H9 (cell line): ENCODE data around the gene TRABD2B. TPM values are rescaled to one million over a fixed set of nuclear protein-coding genes. Genes with fewer than 3 reads are reported as not detected.

Experiments used
- DNase-seq: peaks from one replicate; pipeline ENCODE4 v3.0.0-alpha.2; 2017
- H2AFZ ChIP-seq: one replicate; pipeline ENCODE4 v1.6.1; 2013; ENCODE audit warnings: mild to moderate bottlenecking, low read length, control low read depth, moderate library complexity
- H2AK5ac ChIP-seq: 2 replicates; pipeline ENCODE4 v1.6.1; 2013; ENCODE audit warnings: low read length, control low read depth, mixed read lengths; ENCODE audit not compliant: insufficient read length
- H2BK120ac ChIP-seq: one replicate; pipeline ENCODE4 v1.6.1; 2013; ENCODE audit warnings: low read depth, mild to moderate bottlenecking, low read length, control low read depth, inconsistent platforms; ENCODE audit not compliant: poor library complexity, severe bottlenecking
- H2BK12ac ChIP-seq: 2 replicates; pipeline ENCODE4 v1.6.1; 2013; ENCODE audit warnings: low read length, control low read depth, mixed read lengths, low read depth; ENCODE audit not compliant: insufficient read length
- H2BK15ac ChIP-seq: 2 replicates; pipeline ENCODE4 v1.6.1; 2013; ENCODE audit warnings: low read depth, low read length, control low read depth
- H2BK20ac ChIP-seq: one replicate; pipeline ENCODE4 v1.6.1; 2013; ENCODE audit warnings: low read depth, mild to moderate bottlenecking, low read length, control low read depth, inconsistent platforms; ENCODE audit not compliant: poor library complexity, severe bottlenecking
- H2BK5ac ChIP-seq: 2 replicates; pipeline ENCODE4 v1.6.1; 2013; ENCODE audit warnings: low read length, control low read depth, mixed read lengths; ENCODE audit not compliant: insufficient read length
- H3K14ac ChIP-seq: 2 replicates; pipeline ENCODE4 v1.6.1; 2013; ENCODE audit warnings: low read length, control low read depth; ENCODE audit not compliant: insufficient read depth
- H3K18ac ChIP-seq: 2 replicates; pipeline ENCODE4 v1.6.1; 2013; ENCODE audit warnings: low read depth, mild to moderate bottlenecking, mixed read lengths, low read length, control low read depth; ENCODE audit not compliant: insufficient read length
- H3K23ac ChIP-seq: 2 replicates; pipeline ENCODE4 v1.6.1; 2013; ENCODE audit warnings: low read length, control low read depth, mixed read lengths, low read depth; ENCODE audit not compliant: insufficient read length
- H3K23me2 ChIP-seq: 2 replicates; pipeline ENCODE4 v1.6.1; 2013; ENCODE audit warnings: low read depth, mild to moderate bottlenecking, mixed read lengths, low read length, control low read depth; ENCODE audit not compliant: insufficient read length, poor library complexity, severe bottlenecking
- H3K27ac ChIP-seq: 2 replicates; pipeline ENCODE4 v1.5.1; 2013; ENCODE audit warnings: low read length, control low read depth, mixed read lengths, low read depth; ENCODE audit not compliant: insufficient read length
- H3K27me3 ChIP-seq: 2 replicates; pipeline ENCODE4 v1.6.1; 2013; ENCODE audit warnings: low read length, control low read depth, inconsistent platforms; ENCODE audit not compliant: insufficient read depth
- H3K4ac ChIP-seq: 2 replicates; pipeline ENCODE4 v1.6.1; 2013; ENCODE audit warnings: low read depth, mild to moderate bottlenecking, control low read depth, inconsistent platforms, low read length, moderate library complexity
- H3K4me1 ChIP-seq: 2 replicates; pipeline ENCODE4 v1.6.1; 2013; ENCODE audit warnings: low read length, control low read depth, inconsistent platforms; ENCODE audit not compliant: insufficient read depth
- H3K4me2 ChIP-seq: 2 replicates; pipeline ENCODE4 v1.6.1; 2013; ENCODE audit warnings: low read length, control low read depth, mixed read lengths; ENCODE audit not compliant: insufficient read length, insufficient read depth
- H3K56ac ChIP-seq: 2 replicates; pipeline ENCODE4 v1.6.1; 2013; ENCODE audit warnings: low read depth, mild to moderate bottlenecking, mixed read lengths, low read length, control low read depth; ENCODE audit not compliant: insufficient read length
- H3K79me1 ChIP-seq: 2 replicates; pipeline ENCODE4 v1.6.1; 2013; ENCODE audit warnings: low read depth, mild to moderate bottlenecking, moderate library complexity, low read length, control low read depth, inconsistent platforms; ENCODE audit not compliant: insufficient read depth, poor library complexity, severe bottlenecking
- H3K79me2 ChIP-seq: 2 replicates; pipeline ENCODE4 v1.6.1; 2013; ENCODE audit warnings: low read length, control low read depth, inconsistent platforms; ENCODE audit not compliant: insufficient read depth
- H3K9ac ChIP-seq: 2 replicates; pipeline ENCODE4 v1.6.1; 2013; ENCODE audit warnings: low read length, control low read depth, mixed read lengths; ENCODE audit not compliant: insufficient read length; ENCODE audit errors: extremely low read depth
- H3K9me3 ChIP-seq: one replicate; pipeline ENCODE4 v1.6.1; 2013; ENCODE audit warnings: low read depth, low read length, inconsistent platforms; ENCODE audit not compliant: control insufficient read depth
- H3T11ph ChIP-seq: one replicate; pipeline ENCODE4 v1.6.1; 2013; ENCODE audit warnings: mild to moderate bottlenecking, low read length, control low read depth, inconsistent platforms
- H4K20me1 ChIP-seq: one replicate; pipeline ENCODE4 v1.6.1; 2013; ENCODE audit not compliant: control insufficient read depth, insufficient read length, insufficient read depth
- H4K5ac ChIP-seq: 2 replicates; pipeline ENCODE4 v1.6.1; 2013; ENCODE audit warnings: low read depth, mild to moderate bottlenecking, mixed read lengths, low read length, control low read depth; ENCODE audit not compliant: insufficient read length
- H4K8ac ChIP-seq: replicated peaks from 2 replicates; pipeline ENCODE4 v1.6.1; 2013; ENCODE audit warnings: low read length, control low read depth, mixed read lengths, low read depth; ENCODE audit not compliant: insufficient read length
- H4K91ac ChIP-seq: 2 replicates; pipeline ENCODE4 v1.6.1; 2013; ENCODE audit warnings: low read depth, mild to moderate bottlenecking, moderate library complexity, mixed read lengths, low read length, control low read depth; ENCODE audit not compliant: insufficient read length
- H3K27ac Mint-ChIP-seq, 3 experiments: 2 replicates in 2 of 3; 3 replicates in 1 of 3; pipeline ENCODE4 v1.8.0; 2020 to 2021; ENCODE audit warnings: mixed read lengths in 3 of 3, mild to moderate bottlenecking in 1 of 3, moderate library complexity in 1 of 3
- H3K27me3 Mint-ChIP-seq: 2 replicates; pipeline ENCODE4 v1.8.0; 2021; ENCODE audit warnings: low read depth, mild to moderate bottlenecking, moderate library complexity, mixed read lengths
- H3K36me3 Mint-ChIP-seq, 3 experiments: 2 replicates in 2 of 3; 3 replicates in 1 of 3; pipeline ENCODE4 v1.8.0; 2020 to 2021; ENCODE audit warnings: low read depth in 3 of 3, mixed read lengths in 3 of 3; ENCODE audit not compliant: insufficient read depth in 1 of 3
- H3K4me1 Mint-ChIP-seq, 2 experiments: 2 replicates each; pipeline ENCODE4 v1.8.0; 2020; ENCODE audit warnings: mixed read lengths in 2 of 2
- H3K4me3 Mint-ChIP-seq, 2 experiments: 2 replicates in 1 of 2; 3 replicates in 1 of 2; pipeline ENCODE4 v1.8.0; 2020 to 2021; ENCODE audit warnings: mild to moderate bottlenecking in 2 of 2, mixed read lengths in 2 of 2, moderate library complexity in 1 of 2
- H3K9me3 Mint-ChIP-seq, 2 experiments: 2 replicates in 1 of 2; 3 replicates in 1 of 2; pipeline ENCODE4 v1.8.0; 2020; ENCODE audit warnings: mild to moderate bottlenecking in 2 of 2, mixed read lengths in 2 of 2, moderate library complexity in 1 of 2
- CTCF ChIP-seq: fragments of 200-600 bp; sonication (generic); conservative IDR thresholded peaks from 3 replicates; pipeline ENCODE4 v1.8.0; 2021; ENCODE audit warnings: antibody characterized with exemption, mild to moderate bottlenecking
- WGBS: extraction: QIAGEN DNeasy Blood & Tissue Kit; methylation state at CpG from one replicate; pipeline ENCODE4 v1.1.7; 2013; ENCODE audit warnings: missing lambda C conversion rate, low lambda C conversion rate, mixed read lengths; ENCODE audit not compliant: insufficient read length; ENCODE audit errors: extremely low coverage; 5-methylcytosine and 5-hydroxymethylcytosine counted together
- total RNA-seq: library from RNA; stranded (reverse); gene quantifications from 2 replicates; pipeline ENCODE4 v1.2.1, GENCODE V29; 2021

Gene TRABD2B
- total RNA-seq, 1 experiment from 2014 or later, result 2.3 TPM

GRCh38 chr1:47998396-47998990 lies 1.3 kb upstream of the TRABD2B start:
- no peak overlapping the region for H2BK5ac ChIP-seq
- H4K20me1 ChIP-seq, result peaks cover 2% of the 10 kb centered on the region
- peaks cover 19% of the 10 kb centered on the region; the same call in 1 of the 2 replicates for H3K27me3 ChIP-seq
- WGBS, result no CpG with 5 or more reads among the region's 8 CpGs
- H4K8ac ChIP-seq, result no peak overlapping the region
- H3K18ac ChIP-seq, result no peak overlapping the region
- H3K79me1 ChIP-seq, result no peaks in the 10 kb centered on the region
- no peaks in the 10 kb centered on the region; the same call in 1 of the 2 replicates for H3K4me1 ChIP-seq
- no peak overlapping the region for H2BK15ac ChIP-seq
- H3K36me3 Mint-ChIP-seq, result peaks cover 2 to 11% (median 10%) of the 10 kb centered on the region in 3 experiments; a peak in 5 of 7 replicates
- no peak overlapping the region for H4K5ac ChIP-seq
- no peak overlapping the region for H2BK120ac ChIP-seq
- no peak overlapping the region for H3K23ac ChIP-seq
- no peak overlapping the region for H2BK12ac ChIP-seq
- no peak overlapping the region for H3K27ac Mint-ChIP-seq
- no peak overlapping the region for H3K56ac ChIP-seq
- H3K4me1 Mint-ChIP-seq, result peaks cover 47 to 48% of the 10 kb centered on the region in 2 experiments
- H3K79me2 ChIP-seq, result no peaks in the 10 kb centered on the region
- H3K4ac ChIP-seq, result no peak overlapping the region
- peak; percentile 53 for DNase-seq
- H4K91ac ChIP-seq, result no peak overlapping the region
- H3K27ac ChIP-seq, result no peak overlapping the region
- H3T11ph ChIP-seq, result no peak overlapping the region
- peaks cover 3% of the 10 kb centered on the region for H3K23me2 ChIP-seq
- H3K27me3 Mint-ChIP-seq, result peaks cover 58% of the 10 kb centered on the region
- no peak overlapping the region for H3K14ac ChIP-seq
- no peak; the same call in 2 of the 3 replicates for TF ChIP-seq CTCF
- no peak overlapping the region for H3K9ac ChIP-seq
- H2AK5ac ChIP-seq, result no peak overlapping the region
- H2BK20ac ChIP-seq, result no peak overlapping the region
- H2AFZ ChIP-seq, result no peak overlapping the region
- H3K4me3 Mint-ChIP-seq, result no peak overlapping the region; a peak in 1 of 5 replicates
- no peaks in the 10 kb centered on the region; a peak in 1 of 5 replicates for H3K9me3 Mint-ChIP-seq
- no peaks in the 10 kb centered on the region for H3K9me3 ChIP-seq
- H3K4me2 ChIP-seq, result no peak overlapping the region
